AG04450 (cell line): ENCODE data around the gene EFCAB11. TPM values are rescaled to one million over a fixed set of nuclear protein-coding genes. Genes with fewer than 3 reads are reported as not detected.

Source experiments
- CTCF ChIA-PET: fragments of 300-600, 350-600 bp; formaldehyde crosslinking; extraction: SDS; loops from one replicate; lab custom pipeline; 2022; ENCODE audit warnings: antibody characterized with exemption, inconsistent platforms; lab: Charles Lee
- POLR2A ChIA-PET: fragments of 350-600 bp; formaldehyde crosslinking; extraction: SDS; loops from one replicate; lab custom pipeline; 2021; ENCODE audit warnings: antibody characterized with exemption, inconsistent platforms; lab: Yijun Ruan, JAX
- DNase-seq: peaks from one replicate; pipeline ENCODE4 v3.0.0-alpha.2; 2011; ENCODE audit warnings: low read depth, low spot score
- H3K27ac ChIP-seq: one replicate; pipeline ENCODE4 v1.5.1; 2012; ENCODE audit warnings: low read depth, low read length, control low read depth
- H3K27me3 ChIP-seq: one replicate; pipeline ENCODE4 v1.6.0; 2012; ENCODE audit warnings: low read length; ENCODE audit not compliant: control insufficient read depth, insufficient read depth
- H3K4me3 ChIP-seq: 2 replicates; pipeline ENCODE4 v1.5.1; 2011; ENCODE audit warnings: mild to moderate bottlenecking, low read depth, low read length, control low read depth
- H3K9me3 ChIP-seq: 2 replicates; pipeline ENCODE4 v1.5.1; 2012; ENCODE audit warnings: low read length; ENCODE audit not compliant: control insufficient read depth, insufficient read depth
- CTCF ChIP-seq: IDR thresholded peaks from 2 replicates; pipeline ENCODE4 v1.5.1; 2011; ENCODE audit warnings: low read depth, low read length, control low read depth, inconsistent platforms
- polyA plus RNA-seq: library from polyadenylated mRNA; depleted of rRNA; stranded (reverse); fragments of >200 nt; gene quantifications from 2 replicates; pipeline ENCODE4 v1.2.3, GENCODE V29; 2011

The EFCAB11 gene
- polyA plus RNA-seq, 1 experiment, result 5.9 TPM

DNA sequence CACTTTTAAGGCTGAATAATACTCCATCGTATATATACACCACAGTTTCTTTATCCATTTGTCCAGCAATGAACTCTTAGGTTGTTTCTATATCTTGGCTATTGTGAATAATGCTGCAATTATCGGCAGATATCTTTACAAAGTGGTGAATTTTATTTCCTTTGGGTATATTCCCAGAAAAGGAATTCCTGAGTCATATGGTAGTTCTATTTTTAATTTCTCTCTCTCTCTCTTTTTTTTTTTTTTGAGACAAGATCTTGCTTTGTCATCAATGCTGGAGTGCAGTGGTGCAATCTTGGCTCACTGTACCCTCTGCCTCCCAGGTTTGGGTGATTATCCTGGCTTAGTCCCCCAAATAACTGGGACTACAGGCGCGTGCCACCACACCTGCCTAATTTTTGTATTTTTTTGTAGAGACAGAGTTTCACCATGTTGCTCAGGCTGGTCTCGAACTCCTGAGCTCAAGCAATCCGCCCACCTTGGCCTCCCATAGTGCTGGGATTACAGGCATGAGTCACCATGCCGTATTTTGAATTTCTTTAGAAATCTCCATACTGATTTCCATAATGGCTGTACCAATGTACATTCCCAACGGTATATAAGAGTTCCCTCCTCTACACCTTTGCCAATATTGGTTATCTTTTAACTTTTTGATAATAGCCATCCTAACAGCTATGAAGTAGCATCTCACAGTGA lies 98.4 kb downstream of the EFCAB11 start:
- DNase-seq, result peak; percentile 43
- TF ChIP-seq CTCF, result no peak
- Histone ChIP-seq H3K27ac (peak overlapping the region; percentile 59), H3K4me3 (no peak overlapping the region), H3K27me3 (no peaks in the 10 kb centered on the region), H3K9me3 (no peaks in the 10 kb centered on the region)
- POLR2A ChIA-PET, result interaction anchor here (0.7 kb wide), 1 partner anchor 66 kb away, joined by 5 read pairs; no protein-coding TSS in a partner anchor
- CTCF ChIA-PET, result no interaction called here

GRCh38 chr14:89853936-89854693 lies 100.4 kb downstream of the EFCAB11 start:
- no peak for DNase-seq
- Histone ChIP-seq H3K27me3 (no peaks in the 10 kb centered on the region), H3K9me3 (no peaks in the 10 kb centered on the region), H3K4me3 (no peak overlapping the region), H3K27ac (no peak overlapping the region)
- ChIA-PET POLR2A (no interaction called here), CTCF (interaction anchor here (0.6 kb wide), 2 partner anchors 320 to 677 kb away, joined by 4 read pairs; no protein-coding TSS in a partner anchor)
- no peak for TF ChIP-seq CTCF

- Histone ChIP-seq H3K27ac (no peak overlapping the region), H3K27me3 (no peaks in the 10 kb centered on the region), H3K4me3 (no peak overlapping the region), H3K9me3 (no peaks in the 10 kb centered on the region)
- no peak for TF ChIP-seq CTCF
- CTCF ChIA-PET, result no interaction called here
- POLR2A ChIA-PET, result no interaction called here
- no peak for DNase-seq
These were observed 103.4 kb downstream of the EFCAB11 start for GRCh38 chr14:89851106-89851505.

GRCh38 chr14:89849931-89850330 lies 104.6 kb downstream of the EFCAB11 start:
- TF ChIP-seq CTCF, result no peak
- CTCF ChIA-PET, result no interaction called here
- Histone ChIP-seq H3K27ac (no peak overlapping the region), H3K4me3 (no peak overlapping the region), H3K9me3 (no peaks in the 10 kb centered on the region), H3K27me3 (no peaks in the 10 kb centered on the region)
- POLR2A ChIA-PET, result interaction anchor here (0.5 to 0.6 kb wide), 2 partner anchors 9 to 147 kb away, joined by 3 read pairs; no protein-coding TSS in a partner anchor
- no peak for DNase-seq

GRCh38 chr14:89848165-89848564 lies 106.4 kb downstream of the EFCAB11 start:
- Histone ChIP-seq H3K27me3 (no peaks in the 10 kb centered on the region), H3K27ac (no peak overlapping the region), H3K4me3 (no peak overlapping the region), H3K9me3 (no peaks in the 10 kb centered on the region)
- no peak for DNase-seq
- peak; percentile 80 for TF ChIP-seq CTCF
- ChIA-PET POLR2A (no interaction called here), CTCF (interaction anchor here (0.7 to 1.4 kb wide), 6 partner anchors 9 to 596 kb away, joined by 3 to 5 read pairs (median 3); no protein-coding TSS in a partner anchor)
